HepG2 (cell line): Measurements from ENCODE around the gene NAB1. TPM values are rescaled to one million over a fixed set of nuclear protein-coding genes. Genes with fewer than 3 reads are reported as not detected.

Experiments used
- EEA1 ChIP-seq: sonication (generic); formaldehyde crosslinking; IDR thresholded peaks from 2 replicates; pipeline ENCODE4 v1.5.1; 2020; ENCODE audit warnings: mild to moderate bottlenecking, missing genetic modification reagents, borderline replicate concordance
- ETV5 ChIP-seq: IDR thresholded peaks from 2 replicates; pipeline ENCODE4 v1.6.1; 2018; ENCODE audit warnings: missing biosample characterization, missing genetic modification reagents, inconsistent platforms, borderline replicate concordance
- RCOR2 ChIP-seq: IDR thresholded peaks from 2 replicates; pipeline ENCODE4 v1.6.1; 2016; ENCODE audit warnings: missing biosample characterization, missing genetic modification reagents
- SMARCC2 ChIP-seq: fragments of 450-650 bp; IDR thresholded peaks from 2 replicates; pipeline ENCODE4 v1.6.1; 2017; ENCODE audit warnings: antibody characterized with exemption, mild to moderate bottlenecking
- SRSF1 ChIP-seq: fragments of 200-400 bp; formaldehyde crosslinking; optimal IDR thresholded peaks from 2 replicates; pipeline ENCODE3; 2017; ENCODE audit warnings: mild to moderate bottlenecking, low read depth, low read length, moderate library complexity
- YEATS2 ChIP-seq: sonication (generic); formaldehyde crosslinking; IDR thresholded peaks from 2 replicates; pipeline ENCODE4 v1.4.0; 2020; ENCODE audit warnings: missing genetic modification reagents, borderline replicate concordance
- ZFY ChIP-seq: sonication (generic); formaldehyde crosslinking; IDR thresholded peaks from 2 replicates; pipeline ENCODE4 v1.4.0; 2020; ENCODE audit warnings: missing genetic modification reagents
- ZNF12 ChIP-seq: sonication (generic); formaldehyde crosslinking; IDR thresholded peaks from 2 replicates; pipeline ENCODE4 v1.5.0; 2020; ENCODE audit warnings: missing genetic modification reagents
- ZNF274 ChIP-seq: sonication (generic); formaldehyde crosslinking; IDR thresholded peaks from 2 replicates; pipeline ENCODE4 v1.5.1; 2020; ENCODE audit warnings: mild to moderate bottlenecking, missing genetic modification reagents
- ZNF367 ChIP-seq: sonication (generic); formaldehyde crosslinking; IDR thresholded peaks from 2 replicates; pipeline ENCODE4 v1.4.0; 2020; ENCODE audit warnings: missing genetic modification reagents, borderline replicate concordance
- ZNF768 ChIP-seq: sonication (generic); formaldehyde crosslinking; IDR thresholded peaks from 2 replicates; pipeline ENCODE4 v1.4.0; 2020; ENCODE audit warnings: missing genetic modification reagents
- polyA plus RNA-seq, 8 experiments: library from polyadenylated mRNA; depleted of rRNA in 3 of 8; stranded (reverse) in 7 of 8; unstranded in 1 of 8; fragments of >200 nt; fragmentation: Illumina TruSeq in 4 of 8; extraction: Trizol in 4 of 8; gene quantifications; 2 replicates each; pipeline versions ENCODE4 v1.2.1 to v1.2.3, GENCODE V29; 2011 to 2016; ENCODE audit warnings: low read depth in 4 of 8, missing spikeins in 1 of 8, mixed read lengths in 1 of 8; ENCODE audit not compliant: insufficient read depth in 1 of 8
- total RNA-seq, 5 experiments: library from RNA; depleted of rRNA; stranded (reverse); fragments of >200 nt; fragmentation: Illumina TruSeq; extraction: Trizol; gene quantifications; 2 replicates each; pipeline ENCODE4 v1.2.3, GENCODE V29; 2016; ENCODE audit warnings: low read depth in 1 of 5
- TF ChIP-seq, protein P1 (sequence below): sonication (generic); formaldehyde crosslinking; IDR thresholded peaks from 2 replicates; pipeline ENCODE4 v1.5.0; 2020; ENCODE audit warnings: missing genetic modification reagents
- TF ChIP-seq, protein P2 (sequence below): sonication (generic); formaldehyde crosslinking; IDR thresholded peaks from one replicate; pipeline ENCODE4 v1.5.1; 2020; ENCODE audit warnings: mild to moderate bottlenecking, missing genetic modification reagents; ENCODE audit errors: not compliant biosample characterization
- TF ChIP-seq, protein P3 (sequence below): sonication (generic); formaldehyde crosslinking; IDR thresholded peaks from 2 replicates; pipeline ENCODE4 v1.4.0; 2020; ENCODE audit warnings: missing genetic modification reagents
- TF ChIP-seq, protein P4 (sequence below): sonication (generic); formaldehyde crosslinking; IDR thresholded peaks from 2 replicates; pipeline ENCODE4 v1.8.1; 2023; ENCODE audit warnings: mild to moderate bottlenecking, missing genetic modification reagents, borderline replicate concordance
- TF ChIP-seq, protein P5 (sequence below): sonication (generic); formaldehyde crosslinking; IDR thresholded peaks from 2 replicates; pipeline ENCODE4 v1.4.0; 2020; ENCODE audit warnings: low read depth, mild to moderate bottlenecking, missing genetic modification reagents

Gene NAB1
- total and polyA plus RNA-seq, 2 of the 13 experiments (the other 11 are each of a cell fraction or from before 2014, with no cell fraction given) = 24.5 to 46.0 TPM

DNA sequence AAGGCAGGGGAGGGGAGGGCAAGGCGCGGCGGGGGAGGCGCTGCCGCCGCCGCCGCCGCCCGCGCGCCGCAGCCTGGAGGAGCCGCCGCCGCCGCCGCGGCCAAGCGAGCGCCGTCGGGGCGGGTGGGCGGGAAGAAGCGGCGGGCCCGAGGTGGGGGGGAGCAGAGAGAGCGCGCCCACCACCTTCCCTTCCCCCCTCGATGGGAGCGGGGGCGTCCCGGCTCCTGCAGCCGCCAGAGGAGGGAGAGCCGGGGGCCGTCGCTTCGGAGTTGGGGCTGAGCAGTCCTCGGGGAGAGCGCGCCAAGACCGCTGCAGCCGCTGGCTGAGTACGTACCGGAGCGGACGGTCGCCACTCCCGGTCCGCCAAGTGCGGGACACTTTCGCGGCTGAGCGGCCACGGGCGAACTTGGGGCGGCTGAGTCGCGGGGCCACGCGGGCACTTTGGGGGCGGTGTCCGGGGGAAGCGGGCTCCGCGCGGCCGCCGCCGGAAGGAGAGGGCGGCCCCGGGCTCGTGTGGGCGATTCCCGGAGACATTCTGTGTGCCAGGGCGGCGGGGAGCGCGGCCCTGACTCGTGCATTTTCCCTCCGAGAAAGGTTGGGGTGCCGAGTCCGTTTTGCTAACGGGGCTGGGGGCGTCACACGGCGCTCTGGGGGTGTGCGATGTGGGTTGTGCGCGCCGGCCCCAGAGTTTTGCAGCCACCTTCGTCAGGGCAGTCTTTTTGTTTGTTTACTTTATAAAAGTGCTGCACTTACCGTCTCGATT lies at the start of gene NAB1 (continued):
- TF ChIP-seq, protein P1, sequence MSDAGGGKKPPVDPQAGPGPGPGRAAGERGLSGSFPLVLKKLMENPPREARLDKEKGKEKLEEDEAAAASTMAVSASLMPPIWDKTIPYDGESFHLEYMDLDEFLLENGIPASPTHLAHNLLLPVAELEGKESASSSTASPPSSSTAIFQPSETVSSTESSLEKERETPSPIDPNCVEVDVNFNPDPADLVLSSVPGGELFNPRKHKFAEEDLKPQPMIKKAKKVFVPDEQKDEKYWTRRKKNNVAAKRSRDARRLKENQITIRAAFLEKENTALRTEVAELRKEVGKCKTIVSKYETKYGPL (CRISPR knock-in tag) = peak; percentile 39; the same call in 1 of the 2 replicates
- TF ChIP-seq, protein P2, sequence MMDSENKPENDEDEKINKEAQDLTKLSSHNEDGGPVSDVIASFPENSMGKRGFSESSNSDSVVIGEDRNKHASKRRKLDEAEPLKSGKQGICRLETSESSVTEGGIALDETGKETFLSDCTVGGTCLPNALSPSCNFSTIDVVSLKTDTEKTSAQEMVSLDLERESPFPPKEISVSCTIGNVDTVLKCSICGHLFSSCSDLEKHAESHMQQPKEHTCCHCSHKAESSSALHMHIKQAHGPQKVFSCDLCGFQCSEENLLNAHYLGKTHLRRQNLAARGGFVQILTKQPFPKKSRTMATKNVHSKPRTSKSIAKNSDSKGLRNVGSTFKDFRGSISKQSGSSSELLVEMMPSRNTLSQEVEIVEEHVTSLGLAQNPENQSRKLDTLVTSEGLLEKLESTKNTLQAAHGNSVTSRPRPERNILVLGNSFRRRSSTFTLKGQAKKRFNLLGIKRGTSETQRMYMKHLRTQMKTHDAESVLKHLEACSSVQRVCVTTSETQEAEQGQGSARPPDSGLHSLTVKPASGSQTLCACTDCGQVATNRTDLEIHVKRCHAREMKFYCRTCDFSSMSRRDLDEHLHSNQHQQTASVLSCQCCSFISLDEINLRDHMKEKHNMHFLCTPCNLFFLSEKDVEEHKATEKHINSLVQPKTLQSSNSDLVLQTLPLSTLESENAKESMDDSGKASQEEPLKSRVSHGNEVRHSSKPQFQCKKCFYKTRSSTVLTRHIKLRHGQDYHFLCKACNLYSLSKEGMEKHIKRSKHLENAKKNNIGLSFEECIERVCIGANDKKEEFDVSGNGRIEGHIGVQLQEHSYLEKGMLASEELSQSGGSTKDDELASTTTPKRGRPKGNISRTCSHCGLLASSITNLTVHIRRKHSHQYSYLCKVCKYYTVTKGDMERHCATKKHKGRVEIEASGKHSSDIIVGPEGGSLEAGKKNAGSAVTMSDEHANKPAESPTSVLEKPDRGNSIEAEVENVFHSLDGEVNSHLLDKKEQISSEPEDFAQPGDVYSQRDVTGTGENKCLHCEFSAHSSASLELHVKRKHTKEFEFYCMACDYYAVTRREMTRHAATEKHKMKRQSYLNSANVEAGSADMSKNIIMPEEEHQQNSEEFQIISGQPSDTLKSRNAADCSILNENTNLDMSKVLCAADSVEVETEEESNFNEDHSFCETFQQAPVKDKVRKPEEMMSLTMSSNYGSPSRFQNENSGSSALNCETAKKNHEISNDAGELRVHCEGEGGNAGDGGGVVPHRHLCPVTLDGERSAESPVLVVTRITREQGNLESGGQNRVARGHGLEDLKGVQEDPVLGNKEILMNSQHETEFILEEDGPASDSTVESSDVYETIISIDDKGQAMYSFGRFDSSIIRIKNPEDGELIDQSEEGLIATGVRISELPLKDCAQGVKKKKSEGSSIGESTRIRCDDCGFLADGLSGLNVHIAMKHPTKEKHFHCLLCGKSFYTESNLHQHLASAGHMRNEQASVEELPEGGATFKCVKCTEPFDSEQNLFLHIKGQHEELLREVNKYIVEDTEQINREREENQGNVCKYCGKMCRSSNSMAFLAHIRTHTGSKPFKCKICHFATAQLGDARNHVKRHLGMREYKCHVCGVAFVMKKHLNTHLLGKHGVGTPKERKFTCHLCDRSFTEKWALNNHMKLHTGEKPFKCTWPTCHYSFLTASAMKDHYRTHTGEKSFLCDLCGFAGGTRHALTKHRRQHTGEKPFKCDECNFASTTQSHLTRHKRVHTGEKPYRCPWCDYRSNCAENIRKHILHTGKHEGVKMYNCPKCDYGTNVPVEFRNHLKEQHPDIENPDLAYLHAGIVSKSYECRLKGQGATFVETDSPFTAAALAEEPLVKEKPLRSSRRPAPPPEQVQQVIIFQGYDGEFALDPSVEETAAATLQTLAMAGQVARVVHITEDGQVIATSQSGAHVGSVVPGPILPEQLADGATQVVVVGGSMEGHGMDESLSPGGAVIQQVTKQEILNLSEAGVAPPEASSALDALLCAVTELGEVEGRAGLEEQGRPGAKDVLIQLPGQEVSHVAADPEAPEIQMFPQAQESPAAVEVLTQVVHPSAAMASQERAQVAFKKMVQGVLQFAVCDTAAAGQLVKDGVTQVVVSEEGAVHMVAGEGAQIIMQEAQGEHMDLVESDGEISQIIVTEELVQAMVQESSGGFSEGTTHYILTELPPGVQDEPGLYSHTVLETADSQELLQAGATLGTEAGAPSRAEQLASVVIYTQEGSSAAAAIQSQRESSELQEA = peak; percentile 79
- TF ChIP-seq ZNF367 (CRISPR knock-in tag) (peak; percentile 43; the same call in 1 of the 2 replicates), ZNF274 (CRISPR knock-in tag) (peak; percentile 64; the same call in 1 of the 2 replicates), EEA1 (CRISPR knock-in tag) (peak; percentile 59; the same call in 1 of the 2 replicates), RCOR2 (CRISPR knock-in tag) (no peak), SRSF1 (no peak), ETV5 (CRISPR knock-in tag) (peak; percentile 33; the same call in 1 of the 2 replicates), ZNF12 (CRISPR knock-in tag) (0 out of 2 replicates have a peak, but pooled peaks have one; percentile 10), ZNF768 (CRISPR knock-in tag) (peak; percentile 36; the same call in 1 of the 2 replicates), YEATS2 (CRISPR knock-in tag) (no peak), SMARCC2 (no peak), ZFY (CRISPR knock-in tag) (peak; percentile 61)
- TF ChIP-seq, protein P3, sequence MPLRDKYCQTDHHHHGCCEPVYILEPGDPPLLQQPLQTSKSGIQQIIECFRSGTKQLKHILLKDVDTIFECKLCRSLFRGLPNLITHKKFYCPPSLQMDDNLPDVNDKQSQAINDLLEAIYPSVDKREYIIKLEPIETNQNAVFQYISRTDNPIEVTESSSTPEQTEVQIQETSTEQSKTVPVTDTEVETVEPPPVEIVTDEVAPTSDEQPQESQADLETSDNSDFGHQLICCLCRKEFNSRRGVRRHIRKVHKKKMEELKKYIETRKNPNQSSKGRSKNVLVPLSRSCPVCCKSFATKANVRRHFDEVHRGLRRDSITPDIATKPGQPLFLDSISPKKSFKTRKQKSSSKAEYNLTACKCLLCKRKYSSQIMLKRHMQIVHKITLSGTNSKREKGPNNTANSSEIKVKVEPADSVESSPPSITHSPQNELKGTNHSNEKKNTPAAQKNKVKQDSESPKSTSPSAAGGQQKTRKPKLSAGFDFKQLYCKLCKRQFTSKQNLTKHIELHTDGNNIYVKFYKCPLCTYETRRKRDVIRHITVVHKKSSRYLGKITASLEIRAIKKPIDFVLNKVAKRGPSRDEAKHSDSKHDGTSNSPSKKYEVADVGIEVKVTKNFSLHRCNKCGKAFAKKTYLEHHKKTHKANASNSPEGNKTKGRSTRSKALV (CRISPR knock-in tag) = peak; percentile 82
- TF ChIP-seq, protein P4, sequence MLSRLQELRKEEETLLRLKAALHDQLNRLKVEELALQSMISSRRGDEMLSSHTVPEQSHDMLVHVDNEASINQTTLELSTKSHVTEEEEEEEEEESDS (CRISPR knock-in tag) = no peak
- TF ChIP-seq, protein P5, sequence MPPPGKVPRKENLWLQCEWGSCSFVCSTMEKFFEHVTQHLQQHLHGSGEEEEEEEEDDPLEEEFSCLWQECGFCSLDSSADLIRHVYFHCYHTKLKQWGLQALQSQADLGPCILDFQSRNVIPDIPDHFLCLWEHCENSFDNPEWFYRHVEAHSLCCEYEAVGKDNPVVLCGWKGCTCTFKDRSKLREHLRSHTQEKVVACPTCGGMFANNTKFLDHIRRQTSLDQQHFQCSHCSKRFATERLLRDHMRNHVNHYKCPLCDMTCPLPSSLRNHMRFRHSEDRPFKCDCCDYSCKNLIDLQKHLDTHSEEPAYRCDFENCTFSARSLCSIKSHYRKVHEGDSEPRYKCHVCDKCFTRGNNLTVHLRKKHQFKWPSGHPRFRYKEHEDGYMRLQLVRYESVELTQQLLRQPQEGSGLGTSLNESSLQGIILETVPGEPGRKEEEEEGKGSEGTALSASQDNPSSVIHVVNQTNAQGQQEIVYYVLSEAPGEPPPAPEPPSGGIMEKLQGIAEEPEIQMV = no peak
